SKM-1 treated with dmso at 0.1 percent for 144 hours (cell line): Measurements from ENCODE around the gene SPATA16.
"Not testable (repeated sequence)": the region's sequence is repeated elsewhere in the genome, so short reads cannot be mapped to it uniquely, and the experiment has no call there.

ENCODE experiments used
- DNase-seq: peaks from one replicate; lab custom pipeline; 2025; ENCODE audit not compliant: unreplicated experiment; lab: John Stamatoyannopoulos, UW

SPATA16 gene

GRCh38 chr3:173006006-173006405, 135.0 kb downstream of the SPATA16 start:
- no peak for DNase-seq

GRCh38 chr3:173004681-173005080, 136.4 kb downstream of the SPATA16 start:
- DNase-seq = no peak

GRCh38 chr3:173003956-173004355, 137.1 kb downstream of the SPATA16 start:
- no peak for DNase-seq

GRCh38 chr3:173003471-173003870, 137.6 kb downstream of the SPATA16 start:
- DNase-seq = no peak

- DNase-seq = no peak
Measured at GRCh38 chr3:173001622-173002021, 139.4 kb downstream of the SPATA16 start.

- no peak for DNase-seq
Measured at GRCh38 chr3:173000553-173000952, 140.5 kb downstream of the SPATA16 start.

GRCh38 chr3:172993412-172993811, 147.6 kb downstream of the SPATA16 start:
- no peak for DNase-seq

- no peak for DNase-seq
Measured at GRCh38 chr3:172991424-172991996, 149.5 kb downstream of the SPATA16 start.

- no peak for DNase-seq
Measured at GRCh38 chr3:172989373-172989772, 151.7 kb downstream of the SPATA16 start.

GRCh38 chr3:172987273-172987672, 153.8 kb downstream of the SPATA16 start:
- no peak for DNase-seq

- no peak for DNase-seq
Measured at GRCh38 chr3:172984914-172985313, 156.1 kb downstream of the SPATA16 start.

- no peak for DNase-seq
Measured at GRCh38 chr3:172982736-172983364, 158.2 kb downstream of the SPATA16 start.

- no peak for DNase-seq
Measured at GRCh38 chr3:172981407-172981983, 159.5 kb downstream of the SPATA16 start.

- no peak for DNase-seq
Measured at GRCh38 chr3:172980849-172981248, 160.2 kb downstream of the SPATA16 start.

GRCh38 chr3:172977696-172978095, 163.3 kb downstream of the SPATA16 start:
- DNase-seq = no peak

- DNase-seq = no peak
Measured at GRCh38 chr3:172974969-172975368, 166.1 kb downstream of the SPATA16 start.

GRCh38 chr3:172973799-172974198, 167.2 kb downstream of the SPATA16 start:
- DNase-seq = no peak

GRCh38 chr3:172972717-172973116, 168.3 kb downstream of the SPATA16 start:
- no peak for DNase-seq

GRCh38 chr3:172972067-172972466, 169.0 kb downstream of the SPATA16 start:
- DNase-seq = no peak

GRCh38 chr3:172968646-172969045, 172.4 kb downstream of the SPATA16 start:
- no peak for DNase-seq

- DNase-seq = no peak
Measured at GRCh38 chr3:172965256-172965655, 175.8 kb downstream of the SPATA16 start.

GRCh38 chr3:172960626-172961182, 180.3 kb downstream of the SPATA16 start:
- DNase-seq = not testable (repeated sequence)
